Natural killer cell (primary cell): ENCODE data around the gene ETNK1. TPM values are rescaled to one million over a fixed set of nuclear protein-coding genes. Genes with fewer than 3 reads are reported as not detected.

Source experiments
- ATAC-seq, 3 donors: fragments of 150-1000 bp in 2 of 3; fragments of 200-7000 bp in 1 of 3; cut with Tn5 transposase; 1 replicate in 1 of 3; 2 replicates in 2 of 3; pipeline ENCODE4 v1.10.0; 2021; ENCODE audit warnings: mild to moderate bottlenecking in 2 of 3, moderate library complexity in 2 of 3
- DNase-seq, 2 donors: peaks; one replicate each; pipeline versions ENCODE4 v3.0.0 to v3.0.0-alpha.2; 2013 to 2021; ENCODE audit warnings: mixed read lengths in 1 of 2
- H3K27ac ChIP-seq: one replicate; pipeline ENCODE4 v1.5.1; 2013; ENCODE audit warnings: mild to moderate bottlenecking, low read length
- H3K27me3 ChIP-seq: one replicate; pipeline ENCODE4 v1.6.1; 2013; ENCODE audit warnings: low read length; ENCODE audit not compliant: control insufficient read depth, insufficient read depth
- H3K36me3 ChIP-seq: one replicate; pipeline ENCODE4 v1.6.1; 2013; ENCODE audit warnings: low read length; ENCODE audit not compliant: control insufficient read depth, insufficient read depth
- H3K4me1 ChIP-seq: one replicate; pipeline ENCODE4 v1.6.1; 2013; ENCODE audit warnings: low read length; ENCODE audit not compliant: control insufficient read depth, insufficient read depth
- H3K4me3 ChIP-seq: one replicate; pipeline ENCODE4 v1.5.1; 2013; ENCODE audit warnings: low read length
- H3K9me3 ChIP-seq: one replicate; pipeline ENCODE4 v1.6.1; 2013; ENCODE audit warnings: low read length; ENCODE audit not compliant: control insufficient read depth, insufficient read depth
- H3K27ac Mint-ChIP-seq, 2 donors: one replicate each; pipeline ENCODE4 v1.8.0; 2022; ENCODE audit warnings: mild to moderate bottlenecking in 2 of 2, mixed read lengths in 2 of 2, moderate library complexity in 1 of 2
- H3K27me3 Mint-ChIP-seq, 2 donors: one replicate each; pipeline ENCODE4 v1.8.0; 2022; ENCODE audit warnings: low read depth in 2 of 2, mixed read lengths in 2 of 2
- H3K36me3 Mint-ChIP-seq: one replicate; pipeline ENCODE4 v1.8.0; 2022; ENCODE audit warnings: mixed read lengths
- H3K4me1 Mint-ChIP-seq, 2 donors: one replicate each; pipeline ENCODE4 v1.8.0; 2022; ENCODE audit warnings: mixed read lengths in 2 of 2
- H3K4me3 Mint-ChIP-seq: one replicate; pipeline ENCODE4 v1.8.0; 2022; ENCODE audit warnings: mild to moderate bottlenecking, moderate library complexity, mixed read lengths
- H3K9me3 Mint-ChIP-seq, 2 donors: one replicate each; pipeline ENCODE4 v1.8.0; 2022; ENCODE audit warnings: mixed read lengths in 2 of 2
- CTCF ChIP-seq: fragments of 200-600 bp; IDR thresholded peaks from one replicate; pipeline ENCODE4 v1.8.0; 2022; ENCODE audit warnings: antibody characterized with exemption
- whole genome bisulfite sequencing: methylation state at CpG from one replicate; pipeline ENCODE4 v1.1.7; 2013; ENCODE audit warnings: missing lambda C conversion rate; ENCODE audit not compliant: insufficient coverage; 5-methylcytosine and 5-hydroxymethylcytosine counted together
- intact Hi-C: fragments of 100-400 bp; cut with micrococcal nuclease; formaldehyde crosslinking; loops from one replicate; pipeline ENCODE4 v1.14.2; 2022
- total RNA-seq, 4 donors: library from RNA; stranded (reverse); fragments of 120-200 nt in 1 of 4; gene quantifications; one replicate each; pipeline versions ENCODE4 v1.2.3 to v1.2.4, GENCODE V29; 2013 to 2022

Gene ETNK1
- total RNA-seq, 3 donors from 2014 or later (not counting 1 experiment from before 2014, with no cell fraction given) = 77.6 to 101 (median 85.2) TPM

- ATAC-seq (no peak), DNase-seq (no peak)
- 75% methylated on average over 2 of the region's 2 CpGs for WGBS
- Mint-ChIP-seq H3K27ac (no peak overlapping the region), H3K9me3 (no peaks in the 10 kb centered on the region), H3K27me3 (peaks cover 3 to 15% of the 10 kb centered on the region in 2 donors), H3K4me1 (no peaks in the 10 kb centered on the region), H3K36me3 (no peaks in the 10 kb centered on the region), H3K4me3 (no peak overlapping the region)
- no peaks in the 10 kb centered on the region for H3K9me3 ChIP-seq
- H3K27ac ChIP-seq = no peak overlapping the region
- no peaks in the 10 kb centered on the region for H3K36me3 ChIP-seq
- intact Hi-C loops = no loop called here
- no peak overlapping the region for H3K4me3 ChIP-seq
- no peak for TF ChIP-seq CTCF
- H3K27me3 ChIP-seq = no peaks in the 10 kb centered on the region
- H3K4me1 ChIP-seq = no peaks in the 10 kb centered on the region
These were observed 26.7 kb upstream of the ETNK1 start for GRCh38 chr12:22598141-22598762.

- no peaks in the 10 kb centered on the region for H3K9me3 Mint-ChIP-seq
These were observed 26.2 kb upstream of the ETNK1 start for GRCh38 chr12:22598763-22599161.

DNA sequence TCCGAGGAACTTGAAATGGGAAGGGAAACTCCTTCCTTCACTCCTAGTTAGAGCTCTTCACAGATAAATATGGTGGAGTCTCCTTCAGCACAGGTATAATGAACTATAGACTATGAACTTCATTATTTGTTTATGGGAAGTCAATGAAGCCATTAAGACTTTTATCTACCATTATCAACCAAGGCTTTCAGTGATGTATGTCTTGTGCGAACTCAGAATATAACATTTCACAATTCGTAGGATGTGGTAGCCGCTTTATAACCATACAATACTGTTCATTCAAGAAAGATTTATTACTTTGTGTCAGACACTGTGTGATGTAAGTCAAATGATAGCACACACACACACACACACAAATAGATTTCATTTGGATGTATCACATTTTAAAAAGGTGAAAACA, 24.8 kb upstream of the ETNK1 start:
- no peaks in the 10 kb centered on the region for H3K9me3 ChIP-seq
- ATAC-seq (no peak), DNase-seq (no peak)
- WGBS = no CpG with 5 or more reads among the region's 4 CpGs
- intact Hi-C loops = no loop called here
- H3K4me3 ChIP-seq = no peak overlapping the region
- H3K9me3 Mint-ChIP-seq = no peaks in the 10 kb centered on the region
- peaks cover 4 to 6% of the 10 kb centered on the region in 2 donors for H3K27me3 Mint-ChIP-seq
- H3K4me3 Mint-ChIP-seq = no peak overlapping the region
- H3K36me3 ChIP-seq = no peaks in the 10 kb centered on the region
- H3K27ac Mint-ChIP-seq = no peak overlapping the region
- H3K27ac ChIP-seq = no peak overlapping the region
- no peaks in the 10 kb centered on the region for H3K4me1 Mint-ChIP-seq
- no peaks in the 10 kb centered on the region for H3K27me3 ChIP-seq
- H3K4me1 ChIP-seq = no peaks in the 10 kb centered on the region
- no peak for TF ChIP-seq CTCF
- no peaks in the 10 kb centered on the region for H3K36me3 Mint-ChIP-seq

More at GRCh38 chr12:22598763-22599161, 26.2 kb upstream of the ETNK1 start:
- Histone ChIP-seq H3K4me1 (no peaks in the 10 kb centered on the region), H3K27ac (no peak overlapping the region), H3K36me3 (no peaks in the 10 kb centered on the region), H3K27me3 (no peaks in the 10 kb centered on the region), H3K9me3 (no peaks in the 10 kb centered on the region), H3K4me3 (no peak overlapping the region)
- H3K27me3 Mint-ChIP-seq = peaks cover 3 to 11% of the 10 kb centered on the region in 2 donors
- ATAC-seq = no peak
- H3K4me1 Mint-ChIP-seq = no peaks in the 10 kb centered on the region
- no CpG with 5 or more reads among the region's 4 CpGs for WGBS
- DNase-seq = no peak
- H3K36me3 Mint-ChIP-seq = no peaks in the 10 kb centered on the region
- no peak for TF ChIP-seq CTCF
- intact Hi-C loops = no loop called here
- H3K4me3 Mint-ChIP-seq = no peak overlapping the region
- H3K27ac Mint-ChIP-seq = no peak overlapping the region

DNA sequence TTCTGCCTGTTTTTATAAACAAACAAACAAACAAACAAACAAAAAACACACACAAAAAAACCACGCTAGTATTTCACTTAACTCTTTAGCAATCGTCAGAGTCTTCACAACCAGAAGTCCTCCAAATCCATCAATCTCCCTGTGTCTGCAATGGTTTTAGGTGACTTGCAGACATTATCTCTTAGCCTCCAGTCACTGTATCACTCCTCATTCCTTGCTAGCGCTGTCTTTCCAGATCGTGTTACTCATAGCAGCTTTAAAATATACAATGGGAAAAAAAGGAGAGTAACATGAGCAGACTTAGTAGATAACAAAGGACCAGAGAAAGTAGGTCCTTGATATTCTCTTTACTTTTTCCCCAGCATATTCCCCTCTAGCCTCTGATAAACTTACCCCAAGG, 15.5 kb upstream of the ETNK1 start:
- Histone ChIP-seq H3K36me3 (no peaks in the 10 kb centered on the region), H3K9me3 (peaks cover 3% of the 10 kb centered on the region), H3K27me3 (peaks cover 3% of the 10 kb centered on the region), H3K4me1 (no peaks in the 10 kb centered on the region), H3K4me3 (no peak overlapping the region), H3K27ac (no peak overlapping the region)
- Mint-ChIP-seq H3K4me3 (no peak overlapping the region), H3K27ac (no peak overlapping the region), H3K36me3 (peaks cover 7% of the 10 kb centered on the region), H3K4me1 (no peaks in the 10 kb centered on the region), H3K9me3 (peaks cover 0 to 4% of the 10 kb centered on the region in 2 donors), H3K27me3 (peaks cover 14 to 30% of the 10 kb centered on the region in 2 donors)
- WGBS = 93% methylated on average over 2 of the region's 4 CpGs
- intact Hi-C loops = no loop called here
- DNase-seq = no peak
- TF ChIP-seq CTCF = no peak
- ATAC-seq = no peak
